HEK293T (cell line): ENCODE measurements around the gene SERF2.

Experiments
- ARNT ChIP-seq: fragments of 450-650 bp; IDR thresholded peaks from 2 replicates; pipeline ENCODE4 v1.6.1; 2017; ENCODE audit warnings: mild to moderate bottlenecking
- BHLHE40 ChIP-seq: fragments of 450-650 bp; IDR thresholded peaks from 2 replicates; pipeline ENCODE4 v1.6.1; 2016; ENCODE audit warnings: mild to moderate bottlenecking, moderate library complexity, borderline replicate concordance
- CTBP1 ChIP-seq: fragments of 450-650 bp; IDR thresholded peaks from 2 replicates; pipeline ENCODE4 v1.6.1; 2016; ENCODE audit warnings: borderline replicate concordance
- FOXK2 ChIP-seq: fragments of 450-650 bp; IDR thresholded peaks from 2 replicates; pipeline ENCODE4 v1.6.1; 2016; ENCODE audit warnings: mild to moderate bottlenecking
- FOXM1 ChIP-seq: fragments of 450-650 bp; IDR thresholded peaks from 2 replicates; pipeline ENCODE4 v1.6.1; 2017; ENCODE audit warnings: mild to moderate bottlenecking, borderline replicate concordance
- HDGF ChIP-seq: fragments of 450-650 bp; IDR thresholded peaks from 2 replicates; pipeline ENCODE4 v1.6.1; 2017; ENCODE audit warnings: antibody characterized with exemption, borderline replicate concordance
- L3MBTL2 ChIP-seq: fragments of 450-650 bp; conservative IDR thresholded peaks from 2 replicates; pipeline ENCODE4 v1.6.1; 2016; ENCODE audit warnings: mild to moderate bottlenecking
- NFRKB ChIP-seq: fragments of 450-650 bp; IDR thresholded peaks from 2 replicates; pipeline ENCODE4 v1.6.1; 2016; ENCODE audit warnings: mild to moderate bottlenecking, moderate library complexity
- SP1 ChIP-seq: fragments of 450-650 bp; IDR thresholded peaks from 2 replicates; pipeline ENCODE4 v1.6.1; 2017
- SUZ12 ChIP-seq: fragments of 450-650 bp; IDR thresholded peaks from 2 replicates; pipeline ENCODE4 v1.6.1; 2016; ENCODE audit warnings: mild to moderate bottlenecking
- TARDBP ChIP-seq: fragments of 450-650 bp; IDR thresholded peaks from 2 replicates; pipeline ENCODE4 v1.6.1; 2016
- ZNF384 ChIP-seq: fragments of 450-650 bp; IDR thresholded peaks from 2 replicates; pipeline ENCODE4 v1.6.1; 2016
- TF ChIP-seq, protein P1 (sequence below): fragments of 450-650 bp; IDR thresholded peaks from 2 replicates; pipeline ENCODE4 v1.6.1; 2016

DNA sequence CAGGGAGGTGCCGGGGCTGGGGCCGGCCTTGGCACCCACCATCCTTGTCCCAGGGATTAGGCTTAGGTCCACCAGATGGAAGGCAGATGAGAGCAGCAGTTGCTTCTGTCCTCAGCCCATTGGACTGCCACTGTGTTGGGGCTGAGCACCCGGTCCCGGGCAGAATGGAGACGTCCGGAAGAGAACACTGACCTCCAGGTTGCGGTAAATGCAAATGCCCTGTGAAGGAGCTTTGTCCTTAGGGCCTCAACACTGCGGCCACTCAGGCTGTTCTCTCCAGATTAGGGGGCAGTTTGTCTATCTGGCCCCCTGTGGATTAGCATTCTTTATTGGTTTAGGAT is 7.8 kb downstream of the SERF2 start, which contains the start of gene SERINC4:
- TF ChIP-seq BHLHE40 (no peak), SUZ12 (no peak), SP1 (no peak), NFRKB (no peak), TARDBP (no peak), HDGF (no peak), FOXM1 (no peak), CTBP1 (no peak), L3MBTL2 (no peak), FOXK2 (no peak), ARNT (no peak), ZNF384 (no peak)
- TF ChIP-seq, protein P1, sequence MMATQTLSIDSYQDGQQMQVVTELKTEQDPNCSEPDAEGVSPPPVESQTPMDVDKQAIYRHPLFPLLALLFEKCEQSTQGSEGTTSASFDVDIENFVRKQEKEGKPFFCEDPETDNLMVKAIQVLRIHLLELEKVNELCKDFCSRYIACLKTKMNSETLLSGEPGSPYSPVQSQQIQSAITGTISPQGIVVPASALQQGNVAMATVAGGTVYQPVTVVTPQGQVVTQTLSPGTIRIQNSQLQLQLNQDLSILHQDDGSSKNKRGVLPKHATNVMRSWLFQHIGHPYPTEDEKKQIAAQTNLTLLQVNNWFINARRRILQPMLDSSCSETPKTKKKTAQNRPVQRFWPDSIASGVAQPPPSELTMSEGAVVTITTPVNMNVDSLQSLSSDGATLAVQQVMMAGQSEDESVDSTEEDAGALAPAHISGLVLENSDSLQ = no peak
